ENCODE measurements around the gene COX6A2.
A peak's percentile ranks its signal among the peaks of the same experiment; 100 is the strongest.

COX6A2 gene

DNA sequence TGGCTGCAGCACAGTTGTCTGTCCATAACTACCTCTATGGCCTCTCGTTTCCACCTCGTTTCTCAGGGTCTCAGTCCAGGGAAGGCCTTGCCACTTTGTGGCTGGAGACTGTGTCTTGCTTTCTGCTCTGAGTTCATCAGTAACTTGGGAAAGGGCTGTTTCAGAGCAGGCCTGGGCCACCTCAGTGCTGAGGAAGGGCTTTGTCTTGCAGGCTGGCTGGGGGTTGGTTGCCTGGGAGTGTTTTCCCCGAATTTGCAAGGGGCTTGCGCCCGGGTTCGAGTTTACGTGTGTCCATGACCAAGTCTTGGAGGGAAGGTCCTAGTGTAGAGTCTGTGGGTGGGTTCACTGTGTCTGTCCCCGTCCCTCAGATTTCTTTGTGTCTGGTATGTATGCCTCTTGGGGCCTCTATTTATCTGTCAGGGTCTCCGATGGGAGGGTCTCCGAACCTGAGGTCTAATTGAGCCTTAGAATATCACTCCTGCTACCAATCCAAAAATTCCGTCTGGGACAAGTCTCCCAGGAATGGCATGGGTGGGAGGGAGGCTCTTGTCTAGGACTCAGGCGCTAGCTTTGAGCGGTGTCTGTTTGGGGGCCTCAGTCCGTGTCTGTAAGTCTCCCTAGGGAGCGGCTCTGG, 43.2 kb upstream of the COX6A2 start:
- peak overlapping the region; percentile 97 for H3K9ac ChIP-seq (ENCODE audit: low read depth, low read length)
- peaks cover 16% of the 10 kb centered on the region for H3K4me1 ChIP-seq (ENCODE audit: control insufficient read depth, insufficient read depth, low read length)
- peaks cover 35% of the 10 kb centered on the region for H3K36me3 ChIP-seq (ENCODE audit: insufficient read depth, low read length)
- no peaks in the 10 kb centered on the region for H3K9me3 ChIP-seq (replicated peaks; ENCODE audit: low read length)
- peak overlapping the region; percentile 97 for H3K4me2 ChIP-seq (ENCODE audit: low read length)
- no peaks in the 10 kb centered on the region for H3K27me3 ChIP-seq (ENCODE audit: control insufficient read depth, insufficient read depth, low read length)
- peak overlapping the region; percentile 84 for H3K4me3 ChIP-seq (ENCODE audit: low read length)

GRCh38 chr16:31470615-31471014, 42.5 kb upstream of the COX6A2 start:
- Histone ChIP-seq H3K9ac (ENCODE audit: low read depth, low read length) (peak overlapping the region; percentile 97), H3K9me3 (replicated peaks; ENCODE audit: low read length) (no peaks in the 10 kb centered on the region), H3K4me3 (ENCODE audit: low read length) (peak overlapping the region; percentile 84), H3K4me2 (ENCODE audit: low read length) (peak overlapping the region; percentile 97), H3K27me3 (ENCODE audit: control insufficient read depth, insufficient read depth, low read length) (no peaks in the 10 kb centered on the region), H3K36me3 (ENCODE audit: insufficient read depth, low read length) (peaks cover 34% of the 10 kb centered on the region), H3K4me1 (ENCODE audit: control insufficient read depth, insufficient read depth, low read length) (peaks cover 16% of the 10 kb centered on the region)

- Histone ChIP-seq H3K4me2 (ENCODE audit: low read length) (no peak overlapping the region), H3K9me3 (replicated peaks; ENCODE audit: low read length) (no peaks in the 10 kb centered on the region), H3K4me3 (ENCODE audit: low read length) (no peak overlapping the region), H3K27me3 (ENCODE audit: control insufficient read depth, insufficient read depth, low read length) (no peaks in the 10 kb centered on the region), H3K36me3 (ENCODE audit: insufficient read depth, low read length) (peaks cover 32% of the 10 kb centered on the region), H3K4me1 (ENCODE audit: control insufficient read depth, insufficient read depth, low read length) (peaks cover 10% of the 10 kb centered on the region), H3K9ac (ENCODE audit: low read depth, low read length) (no peak overlapping the region)
Measured at GRCh38 chr16:31467858-31468257, 39.7 kb upstream of the COX6A2 start.

- no peaks in the 10 kb centered on the region for H3K9me3 ChIP-seq (replicated peaks; ENCODE audit: low read length)
- H3K4me2 ChIP-seq (ENCODE audit: low read length), result no peak overlapping the region
- peaks cover 10% of the 10 kb centered on the region for H3K4me1 ChIP-seq (ENCODE audit: control insufficient read depth, insufficient read depth, low read length)
- no peak overlapping the region for H3K9ac ChIP-seq (ENCODE audit: low read depth, low read length)
- H3K36me3 ChIP-seq (ENCODE audit: insufficient read depth, low read length), result peaks cover 38% of the 10 kb centered on the region
- no peak overlapping the region for H3K4me3 ChIP-seq (ENCODE audit: low read length)
- H3K27me3 ChIP-seq (ENCODE audit: control insufficient read depth, insufficient read depth, low read length), result no peaks in the 10 kb centered on the region
Measured at GRCh38 chr16:31467151-31467773, 39.1 kb upstream of the COX6A2 start.

GRCh38 chr16:31466381-31466841, 38.3 kb upstream of the COX6A2 start:
- Histone ChIP-seq H3K36me3 (ENCODE audit: insufficient read depth, low read length) (peaks cover 42% of the 10 kb centered on the region), H3K4me2 (ENCODE audit: low read length) (no peak overlapping the region), H3K4me1 (ENCODE audit: control insufficient read depth, insufficient read depth, low read length) (peaks cover 8% of the 10 kb centered on the region), H3K9ac (ENCODE audit: low read depth, low read length) (no peak overlapping the region), H3K4me3 (ENCODE audit: low read length) (no peak overlapping the region), H3K9me3 (replicated peaks; ENCODE audit: low read length) (no peaks in the 10 kb centered on the region), H3K27me3 (ENCODE audit: control insufficient read depth, insufficient read depth, low read length) (no peaks in the 10 kb centered on the region)

GRCh38 chr16:31465788-31466370, 37.7 kb upstream of the COX6A2 start:
- no peaks in the 10 kb centered on the region for H3K27me3 ChIP-seq (ENCODE audit: control insufficient read depth, insufficient read depth, low read length)
- H3K9ac ChIP-seq (ENCODE audit: low read depth, low read length), result no peak overlapping the region
- peaks cover 3% of the 10 kb centered on the region for H3K4me1 ChIP-seq (ENCODE audit: control insufficient read depth, insufficient read depth, low read length)
- no peak overlapping the region for H3K4me3 ChIP-seq (ENCODE audit: low read length)
- no peaks in the 10 kb centered on the region for H3K9me3 ChIP-seq (replicated peaks; ENCODE audit: low read length)
- no peak overlapping the region for H3K4me2 ChIP-seq (ENCODE audit: low read length)
- H3K36me3 ChIP-seq (ENCODE audit: insufficient read depth, low read length), result peaks cover 42% of the 10 kb centered on the region

- no peak overlapping the region for H3K9ac ChIP-seq (ENCODE audit: low read depth, low read length)
Measured at GRCh38 chr16:31464781-31465260, 36.7 kb upstream of the COX6A2 start.

GRCh38 chr16:31464348-31464769, 36.2 kb upstream of the COX6A2 start:
- no peak overlapping the region for H3K9ac ChIP-seq (ENCODE audit: low read depth, low read length)
- H3K36me3 ChIP-seq (ENCODE audit: insufficient read depth, low read length), result peaks cover 42% of the 10 kb centered on the region
- no peak overlapping the region for H3K4me3 ChIP-seq (ENCODE audit: low read length)
- H3K27me3 ChIP-seq (ENCODE audit: control insufficient read depth, insufficient read depth, low read length), result no peaks in the 10 kb centered on the region
- H3K9me3 ChIP-seq (replicated peaks; ENCODE audit: low read length), result no peaks in the 10 kb centered on the region
- no peak overlapping the region for H3K4me2 ChIP-seq (ENCODE audit: low read length)
- peaks cover 6% of the 10 kb centered on the region for H3K4me1 ChIP-seq (ENCODE audit: control insufficient read depth, insufficient read depth, low read length)

More at GRCh38 chr16:31464781-31465260, 36.7 kb upstream of the COX6A2 start:
- no peaks in the 10 kb centered on the region for H3K27me3 ChIP-seq (ENCODE audit: control insufficient read depth, insufficient read depth, low read length)
- no peak overlapping the region for H3K4me3 ChIP-seq (ENCODE audit: low read length)
- no peaks in the 10 kb centered on the region for H3K9me3 ChIP-seq (replicated peaks; ENCODE audit: low read length)
- peaks cover 42% of the 10 kb centered on the region for H3K36me3 ChIP-seq (ENCODE audit: insufficient read depth, low read length)
- peaks cover 6% of the 10 kb centered on the region for H3K4me1 ChIP-seq (ENCODE audit: control insufficient read depth, insufficient read depth, low read length)
- H3K4me2 ChIP-seq (ENCODE audit: low read length), result no peak overlapping the region

DNA sequence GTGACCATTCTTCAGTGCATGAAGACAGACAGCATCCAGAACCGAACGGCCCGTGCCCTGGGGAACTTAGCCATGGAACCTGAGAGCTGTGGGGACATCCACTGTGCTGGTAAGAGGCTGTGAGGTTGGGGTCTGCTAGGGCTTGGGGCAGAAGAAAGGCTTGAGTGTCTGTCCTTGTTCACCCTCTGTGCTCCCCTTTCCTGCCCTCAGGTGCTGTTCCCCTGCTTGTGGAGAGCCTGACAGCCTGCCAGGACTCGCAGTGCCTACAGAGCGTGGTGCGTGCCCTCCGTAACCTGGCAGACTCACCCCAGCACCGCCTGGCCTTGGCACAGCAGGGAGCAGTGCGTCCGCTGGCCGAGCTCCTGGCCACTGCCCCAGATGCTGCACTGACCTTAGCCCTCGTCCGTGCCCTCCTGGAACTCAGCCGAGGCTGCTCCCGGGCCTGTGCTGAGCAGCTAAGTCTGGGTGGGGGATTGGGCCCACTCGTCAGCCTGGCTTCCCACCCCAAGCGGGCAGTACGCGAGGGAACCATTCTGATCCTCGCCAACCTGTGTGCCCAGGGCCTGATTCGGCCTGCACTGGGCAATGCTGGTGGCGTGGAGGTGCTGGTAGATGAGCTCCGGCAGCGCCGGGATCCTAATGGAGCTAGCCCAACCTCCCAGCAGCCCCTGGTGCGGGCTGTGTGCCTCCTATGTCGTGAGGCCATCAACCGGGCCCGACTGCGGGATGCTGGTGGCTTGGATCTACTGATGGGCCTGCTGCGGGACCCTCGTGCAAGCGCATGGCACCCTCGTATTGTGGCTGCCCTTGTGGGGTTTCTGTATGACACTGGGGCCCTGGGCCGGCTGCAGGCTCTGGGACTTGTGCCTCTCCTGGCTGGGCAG, 34.0 kb upstream of the COX6A2 start:
- Histone ChIP-seq H3K4me1 (ENCODE audit: control insufficient read depth, insufficient read depth, low read length) (peaks cover 16% of the 10 kb centered on the region), H3K9ac (ENCODE audit: low read depth, low read length) (no peak overlapping the region), H3K4me3 (ENCODE audit: low read length) (no peak overlapping the region)

DNA sequence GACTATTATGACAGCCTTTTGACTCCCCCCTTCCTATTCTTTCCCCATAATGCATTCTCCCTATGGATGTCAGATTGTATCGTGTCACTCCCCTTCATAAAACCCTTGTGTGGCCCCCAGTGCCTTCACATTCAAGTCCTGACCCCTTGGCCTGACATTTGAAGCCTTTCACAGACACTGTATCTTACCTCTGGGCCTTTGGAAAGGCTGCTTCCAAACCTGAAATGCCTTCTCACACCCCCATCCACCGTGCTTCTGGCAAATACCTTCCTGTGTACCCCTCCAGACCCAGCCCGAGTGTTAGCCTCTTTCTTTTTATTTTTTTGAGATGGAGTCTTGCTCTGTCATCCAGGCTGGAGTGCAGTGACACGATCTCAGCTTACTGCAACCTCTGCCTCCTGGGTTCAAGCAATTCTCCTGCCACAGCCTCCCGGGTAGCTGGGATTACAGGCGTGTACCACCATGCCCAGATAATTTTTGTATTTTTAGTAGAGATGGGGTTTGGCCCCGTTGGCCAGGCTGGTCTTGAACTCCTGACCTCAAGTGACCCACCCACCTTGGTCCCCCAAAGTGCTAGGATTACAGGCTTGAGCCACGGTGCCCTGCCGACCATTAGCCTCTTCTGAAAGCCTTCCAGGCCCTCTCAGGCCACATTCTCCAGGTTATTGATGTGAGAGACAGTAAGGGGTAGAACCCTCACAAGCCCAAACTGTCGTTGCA, 33.2 kb upstream of the COX6A2 start:
- Histone ChIP-seq H3K36me3 (ENCODE audit: insufficient read depth, low read length) (peaks cover 37% of the 10 kb centered on the region), H3K4me1 (ENCODE audit: control insufficient read depth, insufficient read depth, low read length) (peaks cover 23% of the 10 kb centered on the region)

More for the DNA sequence above, 34.0 kb upstream of the COX6A2 start:
- H3K9me3 ChIP-seq (replicated peaks; ENCODE audit: low read length), result no peaks in the 10 kb centered on the region
- H3K36me3 ChIP-seq (ENCODE audit: insufficient read depth, low read length), result peaks cover 42% of the 10 kb centered on the region
- no peaks in the 10 kb centered on the region for H3K27me3 ChIP-seq (ENCODE audit: control insufficient read depth, insufficient read depth, low read length)
- no peak overlapping the region for H3K4me2 ChIP-seq (ENCODE audit: low read length)

More for the DNA sequence above, 33.2 kb upstream of the COX6A2 start:
- H3K4me2 ChIP-seq (ENCODE audit: low read length), result no peak overlapping the region
- no peaks in the 10 kb centered on the region for H3K27me3 ChIP-seq (ENCODE audit: control insufficient read depth, insufficient read depth, low read length)
- H3K4me3 ChIP-seq (ENCODE audit: low read length), result no peak overlapping the region
- no peaks in the 10 kb centered on the region for H3K9me3 ChIP-seq (replicated peaks; ENCODE audit: low read length)
- H3K9ac ChIP-seq (ENCODE audit: low read depth, low read length), result peak overlapping the region; percentile 14
